GM12891 (cell line): Measurements from ENCODE around the gene MRAP.

Source experiments
- POLR2A ChIP-seq: IDR thresholded peaks from 2 replicates; pipeline ENCODE4 v1.6.1; 2011; ENCODE audit warnings: low read depth, low read length, control low read depth
- POLR2AphosphoS5 ChIP-seq: IDR thresholded peaks from 2 replicates; pipeline ENCODE4 v1.6.1; 2011; ENCODE audit warnings: low read depth, low read length, control low read depth
- POU2F2 ChIP-seq: IDR thresholded peaks from 2 replicates; pipeline ENCODE4 v1.6.1; 2011; ENCODE audit warnings: low read depth, mild to moderate bottlenecking, control low read depth, low read length, moderate library complexity
- TAF1 ChIP-seq: IDR thresholded peaks from 2 replicates; pipeline ENCODE4 v1.6.1; 2011; ENCODE audit warnings: low read depth, low read length, control low read depth

- no peak for TF ChIP-seq POLR2AphosphoS5
- TF ChIP-seq POLR2A = no peak
- TF ChIP-seq TAF1 = no peak
- no peak for TF ChIP-seq POU2F2
Measured at GRCh38 chr21:32279377-32279680, 19.3 kb upstream of the MRAP start.
